Stomach (tissue), 9 donors: Measurements from ENCODE around the gene DUSP7. TPM values are rescaled to one million over a fixed set of nuclear protein-coding genes. Genes with fewer than 3 reads are reported as not detected.
A peak's percentile ranks its signal among the peaks of the same experiment; 100 is the strongest.

Experiments used
- DNase-seq, 2 donors: peaks; one replicate each; pipeline versions ENCODE4 v3.0.0 to v3.0.0-alpha.2; 2013 to 2019
- H3K27ac ChIP-seq, 5 donors: fragments of 200-600 bp in 4 of 5; sonication (generic) in 4 of 5; one replicate each; pipeline ENCODE4 v1.5.1; 2013 to 2019; ENCODE audit warnings: mild to moderate bottlenecking in 1 of 5, moderate library complexity in 1 of 5
- H3K27me3 ChIP-seq, 3 donors: fragments of 200-600 bp; sonication (generic); one replicate each; pipeline ENCODE4 v1.5.1; 2017 to 2019; ENCODE audit warnings: mixed run types in 1 of 3
- H3K36me3 ChIP-seq, 4 donors: fragments of 200-600 bp; sonication (generic); 1 replicate in 3 of 4; 2 replicates in 1 of 4; pipeline ENCODE4 v1.5.1; 2016 to 2019
- H3K4me1 ChIP-seq, 4 donors: fragments of 200-600 bp; sonication (generic); one replicate each; pipeline ENCODE4 v1.5.1; 2016 to 2019
- H3K4me3 ChIP-seq, 4 donors: fragments of 200-600 bp; sonication (generic) in 3 of 4; one replicate each; pipeline ENCODE4 v1.5.1; 2016 to 2019; ENCODE audit warnings: mild to moderate bottlenecking in 1 of 4
- H3K9me3 ChIP-seq, 4 donors: fragments of 200-600 bp; sonication (generic); one replicate each; pipeline ENCODE4 v1.5.1; 2016 to 2019
- EP300 ChIP-seq: sonication (generic); formaldehyde crosslinking; IDR thresholded peaks from one replicate; pipeline ENCODE4 v1.6.1; 2017; ENCODE audit warnings: antibody characterized with exemption
- POLR2A ChIP-seq, 4 donors: fragments of 450-650 bp; IDR thresholded peaks; one replicate each; pipeline ENCODE4 v1.6.1; 2016; ENCODE audit warnings: antibody characterized with exemption in 4 of 4, control low read depth in 2 of 4, mild to moderate bottlenecking in 1 of 4, moderate library complexity in 1 of 4
- POLR2AphosphoS5 ChIP-seq, 3 donors: sonication (generic); formaldehyde crosslinking; IDR thresholded peaks; one replicate each; pipeline ENCODE4 v1.6.1; 2016; ENCODE audit warnings: antibody characterized with exemption in 3 of 3
- WGBS, 5 donors: extraction: QIAGEN DNeasy Blood & Tissue Kit in 3 of 5; methylation state at CpG; one replicate each; pipeline versions ENCODE4 v1.1.5 to v1.1.7; 2013 to 2018; 5-methylcytosine and 5-hydroxymethylcytosine counted together
- intact Hi-C: fragments of 100-400 bp; cut with DNase I; formaldehyde crosslinking; loops from one replicate; pipeline ENCODE4 v1.15.1; 2023; ENCODE audit warnings: low total_unique reads
- polyA plus RNA-seq, 3 donors: library from polyadenylated mRNA; stranded (reverse); fragments of 200-250 nt; gene quantifications; one replicate each; pipeline ENCODE4 v1.2.3, GENCODE V29; 2013
- total RNA-seq, 5 donors: library from RNA; depleted of rRNA; stranded (reverse); fragments of >200 nt; gene quantifications; one replicate each; pipeline versions ENCODE4 v1.1.0 to v1.2.3, GENCODE V29; 2014 to 2016
- TF ChIP-seq, protein P1 (sequence below), 7 experiments: fragments of 450-650 bp in 4 of 7; fragments of 200-600 bp in 3 of 7; sonication (generic) in 3 of 7; IDR thresholded peaks; one replicate each; pipeline ENCODE4 v1.5.1; 2016 to 2019; ENCODE audit warnings: antibody characterized with exemption in 7 of 7, control low read depth in 2 of 7, mild to moderate bottlenecking in 1 of 7
- donor health status: healthy with polysubstance abuse.
- donor health status: Bipolar disorder and iron deficiency.
- donor health status: healthy.

Gene DUSP7
- total and polyA plus RNA-seq, 8 donors = 0.58 to 23.7 (median 5.0) TPM

DNA sequence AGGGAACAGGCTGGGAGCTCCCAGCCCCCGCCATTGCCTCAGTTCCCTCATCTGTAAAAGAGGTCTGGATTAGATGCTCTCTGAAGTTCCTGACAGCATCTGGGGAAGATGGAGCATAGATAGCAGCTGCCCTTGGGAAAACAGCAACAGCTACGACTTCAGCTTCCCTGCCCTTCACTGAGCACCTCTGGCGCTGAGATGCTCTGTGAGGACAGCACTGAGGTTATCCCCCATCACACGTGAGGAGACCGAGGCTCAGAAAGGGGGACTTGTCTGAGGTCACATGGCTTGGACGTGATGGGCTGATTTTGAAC lies 49.6 kb downstream of the DUSP7 start:
- intact Hi-C loops = no loop called here
- no peak for DNase-seq
- Histone ChIP-seq H3K27ac (no peak overlapping the region), H3K36me3 (no peaks in the 10 kb centered on the region), H3K4me3 (no peak overlapping the region), H3K9me3 (no peaks in the 10 kb centered on the region), H3K4me1 (peaks cover 15 to 19% (median 16%) of the 10 kb centered on the region in 4 donors), H3K27me3 (no peaks in the 10 kb centered on the region)
- TF ChIP-seq, protein P1, sequence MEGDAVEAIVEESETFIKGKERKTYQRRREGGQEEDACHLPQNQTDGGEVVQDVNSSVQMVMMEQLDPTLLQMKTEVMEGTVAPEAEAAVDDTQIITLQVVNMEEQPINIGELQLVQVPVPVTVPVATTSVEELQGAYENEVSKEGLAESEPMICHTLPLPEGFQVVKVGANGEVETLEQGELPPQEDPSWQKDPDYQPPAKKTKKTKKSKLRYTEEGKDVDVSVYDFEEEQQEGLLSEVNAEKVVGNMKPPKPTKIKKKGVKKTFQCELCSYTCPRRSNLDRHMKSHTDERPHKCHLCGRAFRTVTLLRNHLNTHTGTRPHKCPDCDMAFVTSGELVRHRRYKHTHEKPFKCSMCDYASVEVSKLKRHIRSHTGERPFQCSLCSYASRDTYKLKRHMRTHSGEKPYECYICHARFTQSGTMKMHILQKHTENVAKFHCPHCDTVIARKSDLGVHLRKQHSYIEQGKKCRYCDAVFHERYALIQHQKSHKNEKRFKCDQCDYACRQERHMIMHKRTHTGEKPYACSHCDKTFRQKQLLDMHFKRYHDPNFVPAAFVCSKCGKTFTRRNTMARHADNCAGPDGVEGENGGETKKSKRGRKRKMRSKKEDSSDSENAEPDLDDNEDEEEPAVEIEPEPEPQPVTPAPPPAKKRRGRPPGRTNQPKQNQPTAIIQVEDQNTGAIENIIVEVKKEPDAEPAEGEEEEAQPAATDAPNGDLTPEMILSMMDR (IDR thresholded peaks at IDR 0.05) = no peak
- TF ChIP-seq POLR2A (IDR thresholded peaks at IDR 0.05) (no peak), EP300 (no peak), POLR2AphosphoS5 (IDR thresholded peaks at IDR 0.05) (no peak)
- WGBS, 5 donors = 87 to 92% (median 88%) methylated on average over 5 to 6 of the region's 6 CpGs

DNA sequence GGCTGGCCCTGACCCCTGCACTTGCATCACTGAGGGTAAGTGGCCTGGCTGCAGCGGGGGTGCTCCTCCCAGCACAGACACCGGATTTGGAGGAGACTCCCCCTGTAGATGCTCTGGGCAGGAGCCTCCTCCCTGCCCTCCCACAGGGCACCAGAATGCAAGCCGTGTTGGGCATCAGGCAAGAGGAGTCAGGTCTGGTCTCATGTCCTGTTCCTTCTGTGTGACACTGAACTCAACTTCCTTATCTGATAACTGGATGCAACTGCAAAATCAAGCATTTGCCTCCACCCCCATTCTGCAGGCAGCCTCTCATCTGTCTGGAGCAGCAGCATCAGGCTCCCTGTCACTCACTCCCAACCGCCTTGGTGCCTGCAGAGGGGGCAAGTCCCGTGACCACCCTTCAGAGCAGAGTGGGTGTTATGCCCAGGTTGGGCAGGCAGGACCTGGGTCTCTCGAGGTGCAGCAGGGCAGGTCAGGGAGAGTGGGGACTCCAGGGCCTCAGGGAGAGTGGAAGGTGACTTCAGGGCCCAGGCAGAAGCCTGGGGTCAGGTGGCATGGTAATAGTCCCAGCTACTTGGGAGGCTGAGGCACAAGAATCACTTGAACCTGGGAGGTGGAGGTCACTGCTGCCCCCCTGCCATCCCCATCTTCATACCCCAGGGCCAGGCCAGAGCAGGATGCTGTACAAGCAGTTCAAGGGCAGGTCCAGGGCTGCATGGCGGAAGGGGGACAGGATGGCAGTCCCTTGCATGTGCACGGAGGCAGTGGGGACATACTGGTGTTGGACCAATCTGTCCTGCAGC lies 50.2 kb downstream of the DUSP7 start:
- 50 to 69% (median 62%) methylated on average over 5 to 8 of the region's 8 CpGs for WGBS, 5 donors
- H3K27ac ChIP-seq = peak overlapping the region in 3 of 5 donors; percentile 26 to 49 (median 36)

GRCh38 chr3:52005571-52005986 lies 50.8 kb downstream of the DUSP7 start:
- H3K27me3 ChIP-seq = no peaks in the 10 kb centered on the region
- peak; percentile 52 to 88 for DNase-seq
- 6 to 12% (median 9%) methylated on average over 14 to 15 of the region's 15 CpGs for WGBS, 5 donors
- intact Hi-C loops = no loop called here
- TF ChIP-seq POLR2A (IDR thresholded peaks at IDR 0.05) = no peak
- peak in 1 of 3 donors; percentile 12 for TF ChIP-seq POLR2AphosphoS5 (IDR thresholded peaks at IDR 0.05)
- no peaks in the 10 kb centered on the region for H3K36me3 ChIP-seq
- H3K27ac ChIP-seq = peak overlapping the region in 3 of 5 donors; percentile 26 to 49 (median 36)
- H3K4me1 ChIP-seq = peaks cover 20 to 24% (median 22%) of the 10 kb centered on the region in 4 donors
- H3K9me3 ChIP-seq = no peaks in the 10 kb centered on the region
- no peak overlapping the region for H3K4me3 ChIP-seq

More for the DNA sequence above, 50.2 kb downstream of the DUSP7 start:
- intact Hi-C loops = no loop called here
- Histone ChIP-seq H3K9me3 (no peaks in the 10 kb centered on the region), H3K27me3 (no peaks in the 10 kb centered on the region), H3K4me1 (peaks cover 20 to 24% (median 21%) of the 10 kb centered on the region in 4 donors), H3K4me3 (no peak overlapping the region), H3K36me3 (no peaks in the 10 kb centered on the region)
- TF ChIP-seq POLR2A (IDR thresholded peaks at IDR 0.05) (no peak), EP300 (no peak)
- TF ChIP-seq, protein P1 (IDR thresholded peaks at IDR 0.05) = no peak
- DNase-seq = no peak

DNA sequence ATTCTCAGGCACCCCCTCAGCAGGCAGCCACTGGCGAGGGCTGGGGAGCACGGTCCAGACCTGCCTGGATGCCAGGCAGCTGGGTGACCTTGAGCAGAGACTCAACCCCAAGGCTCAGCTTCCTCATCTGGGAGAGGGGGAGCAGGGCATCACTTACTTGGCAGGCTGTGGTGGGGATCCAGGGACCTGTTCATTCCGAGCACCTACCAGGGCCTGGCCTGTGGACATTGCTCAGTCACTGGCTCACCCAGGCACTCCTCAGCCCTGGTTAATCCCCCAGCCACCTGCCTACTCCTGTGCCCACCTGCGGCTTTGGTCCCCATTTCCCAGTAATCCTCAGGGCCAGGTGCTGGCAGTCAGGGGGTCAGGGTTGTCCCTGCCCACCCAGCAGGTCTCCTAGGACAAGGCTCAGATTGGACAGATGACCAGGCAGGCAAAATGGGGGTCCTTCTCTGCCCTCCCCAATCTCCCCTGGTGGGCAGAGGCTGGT lies 51.4 kb downstream of the DUSP7 start:
- no peak overlapping the region for H3K4me3 ChIP-seq
- DNase-seq = no peak
- peak overlapping the region in 2 of 5 donors; percentile 36 to 49 for H3K27ac ChIP-seq
- no peaks in the 10 kb centered on the region for H3K27me3 ChIP-seq
- TF ChIP-seq POLR2AphosphoS5 (IDR thresholded peaks at IDR 0.05) = no peak
- no peak for TF ChIP-seq POLR2A (IDR thresholded peaks at IDR 0.05)
- TF ChIP-seq EP300 = no peak
- TF ChIP-seq, protein P1 (IDR thresholded peaks at IDR 0.05) = no peak
- intact Hi-C loops = loop anchor here (5.0 kb wide), 2 partner anchors 117 to 137 kb away; no protein-coding TSS in a partner anchor
- no peaks in the 10 kb centered on the region for H3K9me3 ChIP-seq
- H3K36me3 ChIP-seq = no peaks in the 10 kb centered on the region
- WGBS, 5 donors = 82 to 100% (median 93%) methylated on average over 2 to 4 of the region's 4 CpGs
- peaks cover 20 to 24% (median 22%) of the 10 kb centered on the region in 4 donors for H3K4me1 ChIP-seq
